IMR-90 (cell line): ENCODE measurements around the gene PHIP. TPM values are rescaled to one million over a fixed set of nuclear protein-coding genes. Genes with fewer than 3 reads are reported as not detected.

Experiments
- ATAC-seq: fragments of 200-7000 bp; cut with Tn5 transposase; 2 replicates; pipeline ENCODE4 v1.9.1; 2020; ENCODE audit warnings: low read depth, mild to moderate bottlenecking, moderate library complexity
- BruUV-seq: library from RNA; stranded (reverse); fragments of 400-500 nt; replicated peaks from 2 replicates; lab custom pipeline; 2021; lab: Mats Ljungman, UMichigan
- CTCF ChIA-PET: fragments of 300-600 bp; formaldehyde crosslinking; extraction: SDS; loops from one replicate; lab custom pipeline; 2021; ENCODE audit warnings: antibody characterized with exemption; lab: Yijun Ruan, JAX
- POLR2A ChIA-PET: fragments of 300-600 bp; sonication (Branson Sonifier 250); formaldehyde crosslinking; loops from one replicate; lab custom pipeline; 2022; ENCODE audit warnings: antibody characterized with exemption; ENCODE audit not compliant: unreplicated experiment; lab: Charles Lee
- DNase-seq: peaks from one replicate; pipeline ENCODE4 v3.0.0; 2013
- H2AFZ ChIP-seq: replicated peaks from 2 replicates; pipeline ENCODE3; 2013; ENCODE audit warnings: low read length, mild to moderate bottlenecking; ENCODE audit not compliant: poor library complexity
- H2AK5ac ChIP-seq: 2 replicates; pipeline ENCODE4 v1.6.1; 2013; ENCODE audit warnings: low read depth, low read length, inconsistent platforms
- H2AK9ac ChIP-seq: replicated peaks from 2 replicates; pipeline ENCODE3; 2013; ENCODE audit warnings: mild to moderate bottlenecking, low read depth, low read length, moderate library complexity; ENCODE audit not compliant: poor library complexity
- H2BK120ac ChIP-seq: 2 replicates; pipeline ENCODE4 v1.6.1; 2013; ENCODE audit warnings: low read depth, low read length, inconsistent platforms
- H2BK15ac ChIP-seq: 3 replicates; pipeline ENCODE4 v1.6.1; 2013; ENCODE audit warnings: low read depth, low read length, inconsistent platforms
- H2BK20ac ChIP-seq: 2 replicates; pipeline ENCODE4 v1.6.1; 2013; ENCODE audit warnings: low read depth, mild to moderate bottlenecking, inconsistent platforms, low read length, moderate library complexity
- H2BK5ac ChIP-seq: 2 replicates; pipeline ENCODE4 v1.6.1; 2013; ENCODE audit warnings: mild to moderate bottlenecking, low read depth, low read length, inconsistent platforms; ENCODE audit not compliant: poor library complexity, severe bottlenecking
- H3K14ac ChIP-seq: replicated peaks from 2 replicates; pipeline ENCODE4 v1.6.1; 2013; ENCODE audit warnings: low read depth, low read length, inconsistent platforms
- H3K18ac ChIP-seq: 2 replicates; pipeline ENCODE4 v1.6.1; 2013; ENCODE audit warnings: low read depth, low read length, control low read depth
- H3K23ac ChIP-seq: 2 replicates; pipeline ENCODE4 v1.6.1; 2013; ENCODE audit warnings: low read depth, low read length, inconsistent platforms
- H3K27ac ChIP-seq: 2 replicates; pipeline ENCODE4 v1.5.1; 2013; ENCODE audit warnings: mild to moderate bottlenecking, control low read depth, low read length; ENCODE audit not compliant: insufficient read depth
- H3K27me3 ChIP-seq: 2 replicates; pipeline ENCODE4 v1.6.1; 2013; ENCODE audit warnings: low read length; ENCODE audit not compliant: control insufficient read depth, insufficient read depth
- H3K36me3 ChIP-seq: 2 replicates; pipeline ENCODE4 v1.6.1; 2013; ENCODE audit warnings: low read length, mixed read lengths; ENCODE audit not compliant: control insufficient read depth, insufficient read depth
- H3K4ac ChIP-seq: 2 replicates; pipeline ENCODE4 v1.6.1; 2013; ENCODE audit warnings: low read depth, low read length, inconsistent platforms
- H3K4me1 ChIP-seq: 2 replicates; pipeline ENCODE4 v1.6.1; 2013; ENCODE audit warnings: low read length, mixed read lengths; ENCODE audit not compliant: control insufficient read depth, insufficient read depth
- H3K4me2 ChIP-seq: 2 replicates; pipeline ENCODE4 v1.6.1; 2013; ENCODE audit warnings: low read depth, mild to moderate bottlenecking, control low read depth, low read length, moderate library complexity
- H3K4me3 ChIP-seq: 2 replicates; pipeline ENCODE4 v1.5.1; 2013; ENCODE audit warnings: low read depth, mild to moderate bottlenecking, control low read depth, low read length, moderate library complexity; ENCODE audit not compliant: insufficient read depth
- H3K56ac ChIP-seq: 2 replicates; pipeline ENCODE4 v1.6.1; 2013; ENCODE audit warnings: low read length, inconsistent platforms; ENCODE audit not compliant: insufficient read depth; ENCODE audit errors: extremely low read depth
- H3K79me1 ChIP-seq, 2 experiments: 2 replicates each; pipeline ENCODE4 v1.6.1; 2013; ENCODE audit warnings: low read length in 2 of 2, inconsistent platforms in 1 of 2, low read depth in 1 of 2
- H3K9ac ChIP-seq: 2 replicates; pipeline ENCODE4 v1.6.1; 2013; ENCODE audit warnings: low read depth, low read length, control low read depth
- H3K9me1 ChIP-seq: 2 replicates; pipeline ENCODE4 v1.6.1; 2013; ENCODE audit warnings: low read length, inconsistent platforms; ENCODE audit not compliant: insufficient read depth
- H3K9me3 ChIP-seq: 2 replicates; pipeline ENCODE4 v1.6.1; 2013; ENCODE audit warnings: low read length; ENCODE audit not compliant: control insufficient read depth, insufficient read depth
- H4K20me1 ChIP-seq: 2 replicates; pipeline ENCODE4 v1.6.1; 2013; ENCODE audit warnings: low read length, inconsistent platforms; ENCODE audit not compliant: insufficient read depth
- H4K5ac ChIP-seq: 2 replicates; pipeline ENCODE4 v1.6.1; 2013; ENCODE audit warnings: mild to moderate bottlenecking, low read depth, low read length, control low read depth
- H4K8ac ChIP-seq, 2 experiments: 2 replicates each; pipeline ENCODE4 v1.6.1; 2013; ENCODE audit warnings: low read depth in 2 of 2, low read length in 2 of 2, control low read depth in 1 of 2, inconsistent platforms in 1 of 2
- H4K91ac ChIP-seq: 2 replicates; pipeline ENCODE4 v1.6.1; 2013; ENCODE audit warnings: low read depth, low read length, inconsistent platforms; ENCODE audit not compliant: insufficient read depth
- CEBPB ChIP-seq: IDR thresholded peaks from 2 replicates; pipeline ENCODE4 v1.6.1; 2012; ENCODE audit warnings: low read depth, low read length, improper control_type of control experiment
- MAZ ChIP-seq: IDR thresholded peaks from 2 replicates; pipeline ENCODE4 v1.6.1; 2012; ENCODE audit warnings: low read depth, mild to moderate bottlenecking, low read length, improper control_type of control experiment, moderate library complexity, borderline replicate concordance
- RCOR1 ChIP-seq: IDR thresholded peaks from 2 replicates; pipeline ENCODE4 v1.6.1; 2012; ENCODE audit warnings: mild to moderate bottlenecking, low read length, improper control_type of control experiment; ENCODE audit not compliant: insufficient replicate concordance
- WGBS, 2 experiments: methylation state at CpG; one replicate each; pipeline versions ENCODE4 v1.1.5 to v1.1.7; 2013; ENCODE audit warnings: missing lambda C conversion rate in 2 of 2; ENCODE audit not compliant: insufficient read length in 1 of 2; ENCODE audit errors: extremely low coverage in 2 of 2; 5-methylcytosine and 5-hydroxymethylcytosine counted together
- dilution Hi-C: fragments of 300-500 bp; cut with HindIII; formaldehyde crosslinking; loops from one replicate; pipeline ENCODE4 v1.14.3; 2018; ENCODE audit warnings: low sequenced_read_pairs; ENCODE audit not compliant: unreplicated experiment
- in situ Hi-C: fragments of 300-500 bp; cut with MboI; formaldehyde crosslinking; loops from 3 replicates; pipeline ENCODE4 v1.14.3; 2019; ENCODE audit warnings: low sequenced_read_pairs, inconsistent platforms, mixed read lengths
- intact Hi-C: fragments of 100-400 bp; cut with micrococcal nuclease; formaldehyde crosslinking; loops from 2 replicates; pipeline ENCODE4 v1.10.0; 2022
- polyA plus RNA-seq, 3 experiments: library from polyadenylated mRNA; depleted of rRNA; stranded (reverse); fragments of >200 nt; gene quantifications; 2 replicates each; pipeline ENCODE4 v1.2.3, GENCODE V29; 2012; ENCODE audit warnings: low replicate concordance in 1 of 3
- total RNA-seq: library from RNA; depleted of rRNA; stranded (reverse); fragments of >200 nt; gene quantifications from 2 replicates; pipeline ENCODE4 v1.2.3, GENCODE V29; 2012

PHIP gene
- total and polyA plus RNA-seq, 2 of the 4 experiments (the other 2 are of a cell fraction): 3.4 to 20.4 TPM

GRCh38 chr6:78909391-78909790, 168.7 kb downstream of the PHIP start:
- ChIA-PET CTCF (no interaction called here), POLR2A (no interaction called here)
- no peaks in the 10 kb centered on the region for H3K36me3 ChIP-seq
- H3K27me3 ChIP-seq: no peaks in the 10 kb centered on the region
- no peak overlapping the region for H3K4me3 ChIP-seq
- 0 out of 3 replicates have a peak overlapping the region, but pooled peaks have one; percentile 25 for H2BK15ac ChIP-seq
- no peak overlapping the region for H2BK20ac ChIP-seq
- DNase-seq (peak; percentile 53), ATAC-seq (peak; percentile 58)
- no peak overlapping the region for H2AK9ac ChIP-seq
- no peaks in the 10 kb centered on the region for H3K79me1 ChIP-seq
- H4K20me1 ChIP-seq: no peaks in the 10 kb centered on the region
- peak overlapping the region; percentile 29 for H2BK5ac ChIP-seq
- peak overlapping the region; percentile 64; the same call in 1 of the 2 replicates for H4K5ac ChIP-seq
- H2AK5ac ChIP-seq: no peak overlapping the region
- no peak overlapping the region for H3K14ac ChIP-seq
- intact Hi-C loops (no loop called here), dilution Hi-C loops (no loop called here), in situ Hi-C loops (no loop called here)
- H3K4ac ChIP-seq: no peak overlapping the region
- H3K56ac ChIP-seq: no peak overlapping the region
- peaks cover 3% of the 10 kb centered on the region; the same call in 1 of the 2 replicates for H3K9me1 ChIP-seq
- H3K9ac ChIP-seq: no peak overlapping the region
- no peak overlapping the region for H3K27ac ChIP-seq
- 0 out of 2 replicates have a peak overlapping the region, but pooled peaks have one; percentile 79 for H3K18ac ChIP-seq
- H2AFZ ChIP-seq: no peak overlapping the region
- no peak overlapping the region for H3K23ac ChIP-seq
- H2BK120ac ChIP-seq: no peak overlapping the region
- no peak overlapping the region for H4K91ac ChIP-seq
- BruUV-seq: no TSS peak
- no CpG with 5 or more reads among the region's 3 CpGs for WGBS, 2 experiments
- TF ChIP-seq CEBPB (peak; percentile 89), MAZ (no peak), RCOR1 (no peak)
- H3K4me1 ChIP-seq: peaks cover 3% of the 10 kb centered on the region
- H3K4me2 ChIP-seq: peak overlapping the region; percentile 36
- peak overlapping the region; percentile 68 to 76; a peak in 2 of 4 replicates for H4K8ac ChIP-seq
- H3K9me3 ChIP-seq: no peaks in the 10 kb centered on the region
